K562 (cell line): ENCODE data around the gene HSPA1L. TPM values are rescaled to one million over a fixed set of nuclear protein-coding genes. Genes with fewer than 3 reads are reported as not detected.

Experiments used
- CCAR2 ChIP-seq: fragments of 200-400 bp; formaldehyde crosslinking; IDR thresholded peaks from 2 replicates; pipeline ENCODE4 v1.6.1; 2017; ENCODE audit warnings: mild to moderate bottlenecking, low read depth, low read length
- DPF2 ChIP-seq: fragments of 450-650 bp; IDR thresholded peaks from 2 replicates; pipeline ENCODE4 v1.6.1; 2016
- ETV6 ChIP-seq, 3 experiments: fragments of 150-350 bp in 1 of 3; sonication (generic) in 1 of 3; formaldehyde crosslinking in 1 of 3; IDR thresholded peaks; 2 replicates each; pipeline versions ENCODE4 v1.6.1 to v1.8.0; 2014 to 2022; ENCODE audit warnings: borderline replicate concordance in 2 of 3, low read depth in 2 of 3, antibody characterized with exemption in 1 of 3, low read length in 1 of 3, mild to moderate bottlenecking in 1 of 3, missing genetic modification reagents in 1 of 3
- FOXJ3 ChIP-seq: sonication (generic); formaldehyde crosslinking; IDR thresholded peaks from 2 replicates; pipeline ENCODE4 v1.4.0; 2020; ENCODE audit warnings: mild to moderate bottlenecking, missing genetic modification reagents
- MCM2 ChIP-seq: fragments of 450-650 bp; IDR thresholded peaks from 2 replicates; pipeline ENCODE4 v1.6.1; 2017; ENCODE audit warnings: low read depth, mild to moderate bottlenecking
- REST ChIP-seq, 2 experiments: fragments of 450-650 bp; formaldehyde crosslinking in 1 of 2; IDR thresholded peaks; 2 replicates each; pipeline versions ENCODE4 v1.4.0 to v1.6.1; 2014 to 2020; ENCODE audit warnings: mild to moderate bottlenecking in 2 of 2, borderline replicate concordance in 1 of 2, low read depth in 1 of 2
- SP2 ChIP-seq: IDR thresholded peaks from 2 replicates; pipeline ENCODE4 v1.6.1; 2011; ENCODE audit warnings: mild to moderate bottlenecking, low read depth, low read length, moderate library complexity; ENCODE audit not compliant: poor library complexity, severe bottlenecking; ENCODE audit errors: extremely low read depth
- ZBTB9 ChIP-seq: fragments of 450-650 bp; formaldehyde crosslinking; IDR thresholded peaks from 2 replicates; pipeline ENCODE4 v1.4.0; 2020; ENCODE audit warnings: mild to moderate bottlenecking, moderate library complexity
- polyA plus RNA-seq, 8 experiments: library from polyadenylated mRNA; depleted of rRNA in 4 of 8; stranded (reverse) in 5 of 8; unstranded in 3 of 8; fragments of >200 nt; fragmentation: Nextera tagmentation in 2 of 8; fragmentation: Illumina TruSeq in 1 of 8; extraction: Ambion mirVana in 2 of 8; extraction: Trizol in 1 of 8; gene quantifications; 2 replicates each; pipeline versions ENCODE4 v1.2.1 to v1.2.3, GENCODE V29; 2011 to 2014; ENCODE audit warnings: inconsistent platforms in 1 of 8, missing spikeins in 1 of 8
- total RNA-seq, 7 experiments: library from RNA; depleted of rRNA in 6 of 7; stranded (reverse); fragments of >200 nt in 6 of 7; fragmentation: Illumina TruSeq in 2 of 7; extraction: Trizol in 2 of 7; gene quantifications; 2 replicates each; pipeline versions ENCODE4 v1.2.1 to v1.2.3, GENCODE V29; 2011 to 2021; ENCODE audit warnings: low replicate concordance in 1 of 7
- TF ChIP-seq, protein P1 (sequence below): fragments of 250-450 bp; sonication (Bioruptor Pico); IDR thresholded peaks from 2 replicates; pipeline ENCODE4 v1.4.0; 2020
- TF ChIP-seq, protein P2 (sequence below), 2 experiments: fragments of 450-650 bp in 1 of 2; sonication (generic) in 1 of 2; formaldehyde crosslinking in 1 of 2; IDR thresholded peaks in 1 of 2; conservative IDR thresholded peaks in 1 of 2; 2 replicates each; pipeline versions ENCODE4 v1.6.1 to v1.8.1; 2016 to 2023; ENCODE audit warnings: mild to moderate bottlenecking in 2 of 2, moderate library complexity in 2 of 2, inconsistent platforms in 1 of 2, missing genetic modification reagents in 1 of 2
- TF ChIP-seq, protein P3 (sequence below): IDR thresholded peaks from 2 replicates; pipeline ENCODE4 v1.6.1; 2014; ENCODE audit warnings: antibody characterized with exemption

HSPA1L gene
- total and polyA plus RNA-seq, 9 of the 15 experiments (the other 6 are each of a cell fraction or from before 2014, with no cell fraction given) = 0.14 to 2.1 (median 1.3) TPM

GRCh38 chr6:31834367-31835250, 19.5 kb upstream of the HSPA1L start (continued):
- TF ChIP-seq, protein P1, sequence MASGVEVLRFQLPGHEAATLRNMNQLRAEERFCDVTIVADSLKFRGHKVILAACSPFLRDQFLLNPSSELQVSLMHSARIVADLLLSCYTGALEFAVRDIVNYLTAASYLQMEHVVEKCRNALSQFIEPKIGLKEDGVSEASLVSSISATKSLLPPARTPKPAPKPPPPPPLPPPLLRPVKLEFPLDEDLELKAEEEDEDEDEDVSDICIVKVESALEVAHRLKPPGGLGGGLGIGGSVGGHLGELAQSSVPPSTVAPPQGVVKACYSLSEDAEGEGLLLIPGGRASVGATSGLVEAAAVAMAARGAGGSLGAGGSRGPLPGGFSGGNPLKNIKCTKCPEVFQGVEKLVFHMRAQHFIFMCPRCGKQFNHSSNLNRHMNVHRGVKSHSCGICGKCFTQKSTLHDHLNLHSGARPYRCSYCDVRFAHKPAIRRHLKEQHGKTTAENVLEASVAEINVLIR = peak; percentile 62; the same call in 1 of the 2 replicates
- TF ChIP-seq, protein P2, sequence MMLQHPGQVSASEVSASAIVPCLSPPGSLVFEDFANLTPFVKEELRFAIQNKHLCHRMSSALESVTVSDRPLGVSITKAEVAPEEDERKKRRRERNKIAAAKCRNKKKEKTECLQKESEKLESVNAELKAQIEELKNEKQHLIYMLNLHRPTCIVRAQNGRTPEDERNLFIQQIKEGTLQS (IDR thresholded peaks at IDR 0.05) = no peak
- TF ChIP-seq, protein P2 (CRISPR knock-in tag; conservative IDR thresholded peaks at IDR 0.05) = peak; percentile 88
- TF ChIP-seq, protein P3, sequence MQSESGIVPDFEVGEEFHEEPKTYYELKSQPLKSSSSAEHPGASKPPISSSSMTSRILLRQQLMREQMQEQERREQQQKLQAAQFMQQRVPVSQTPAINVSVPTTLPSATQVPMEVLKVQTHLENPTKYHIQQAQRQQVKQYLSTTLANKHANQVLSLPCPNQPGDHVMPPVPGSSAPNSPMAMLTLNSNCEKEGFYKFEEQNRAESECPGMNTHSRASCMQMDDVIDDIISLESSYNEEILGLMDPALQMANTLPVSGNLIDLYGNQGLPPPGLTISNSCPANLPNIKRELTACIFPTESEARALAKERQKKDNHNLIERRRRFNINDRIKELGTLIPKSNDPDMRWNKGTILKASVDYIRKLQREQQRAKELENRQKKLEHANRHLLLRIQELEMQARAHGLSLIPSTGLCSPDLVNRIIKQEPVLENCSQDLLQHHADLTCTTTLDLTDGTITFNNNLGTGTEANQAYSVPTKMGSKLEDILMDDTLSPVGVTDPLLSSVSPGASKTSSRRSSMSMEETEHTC = no peak
- TF ChIP-seq REST (IDR thresholded peaks at IDR 0.05; ENCODE audit: borderline replicate concordance) = peak; percentile 100
- peak; percentile 73 for TF ChIP-seq REST (CRISPR knock-in tag; IDR thresholded peaks at IDR 0.05; ENCODE audit: low read depth)
- TF ChIP-seq ZBTB9 (CRISPR knock-in tag) = peak; percentile 93; the same call in 1 of the 2 replicates
- peak; percentile 89 for TF ChIP-seq DPF2
- TF ChIP-seq FOXJ3 = no peak
- no peak for TF ChIP-seq SP2
- TF ChIP-seq MCM2 = no peak
- TF ChIP-seq CCAR2 = no peak
- TF ChIP-seq ETV6 (IDR thresholded peaks at IDR 0.05; ENCODE audit: borderline replicate concordance in 1 of 2, low read depth in 2 of 2, low read length in 1 of 2) = peak in 1 of 2 experiments; percentile 49; a peak in 1 of 4 replicates
- TF ChIP-seq ETV6 (CRISPR knock-in tag; IDR thresholded peaks at IDR 0.05; ENCODE audit: borderline replicate concordance) = peak; percentile 47; the same call in 1 of the 2 replicates
